ENCODE measurements around the gene SPON1. TPM values are rescaled to one million over a fixed set of nuclear protein-coding genes. Genes with fewer than 3 reads are reported as not detected.

The SPON1 gene
- total RNA-seq, 1 experiment from 2014 or later: 0.10 TPM

DNA sequence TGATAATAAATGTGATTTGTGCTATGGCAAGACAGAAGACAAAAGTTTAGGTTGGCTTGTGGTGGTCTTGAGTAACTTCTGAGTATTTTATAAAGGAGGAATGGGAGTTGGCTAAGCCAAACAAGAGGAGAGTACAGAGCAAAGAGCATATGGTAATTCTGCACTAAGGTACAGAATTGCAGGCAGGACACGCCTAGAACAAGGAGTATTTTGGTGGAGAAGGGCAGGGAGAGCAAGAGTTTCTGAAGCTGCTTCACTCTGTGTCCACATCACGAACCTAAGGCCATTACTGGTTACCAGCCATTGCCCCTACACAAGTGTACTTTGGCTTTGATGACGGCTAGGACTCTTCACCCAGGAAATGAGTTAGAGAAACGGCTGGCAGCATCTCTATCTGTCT lies 170.9 kb downstream of the SPON1 start:
- ChIA-PET POLR2A (no interaction called here), CTCF (no interaction called here)
- Histone ChIP-seq H3K4me3 (ENCODE audit: low read depth in 2 of 2, low read length in 2 of 2) (no peak overlapping the region), H3K9me3 (ENCODE audit: control insufficient read depth, insufficient read depth, low read depth, low read length) (no peaks in the 10 kb centered on the region), H3K27me3 (ENCODE audit: control insufficient read depth, insufficient read depth, low read length) (no peaks in the 10 kb centered on the region), H3K4me1 (ENCODE audit: control insufficient read depth, insufficient read depth, low read length) (no peaks in the 10 kb centered on the region), H3K36me3 (ENCODE audit: control insufficient read depth, insufficient read depth, low read length) (no peaks in the 10 kb centered on the region), H3K27ac (ENCODE audit: low read length) (no peak overlapping the region)
- in situ Hi-C loops (cut with HindIII; ENCODE audit: low pct_unique_long_range_greater_than_20kb, low sequenced_read_pairs) (no loop called here), intact Hi-C loops (cut with micrococcal nuclease; ENCODE audit: unreplicated experiment) (no loop called here)
- TF ChIP-seq, protein P1, sequence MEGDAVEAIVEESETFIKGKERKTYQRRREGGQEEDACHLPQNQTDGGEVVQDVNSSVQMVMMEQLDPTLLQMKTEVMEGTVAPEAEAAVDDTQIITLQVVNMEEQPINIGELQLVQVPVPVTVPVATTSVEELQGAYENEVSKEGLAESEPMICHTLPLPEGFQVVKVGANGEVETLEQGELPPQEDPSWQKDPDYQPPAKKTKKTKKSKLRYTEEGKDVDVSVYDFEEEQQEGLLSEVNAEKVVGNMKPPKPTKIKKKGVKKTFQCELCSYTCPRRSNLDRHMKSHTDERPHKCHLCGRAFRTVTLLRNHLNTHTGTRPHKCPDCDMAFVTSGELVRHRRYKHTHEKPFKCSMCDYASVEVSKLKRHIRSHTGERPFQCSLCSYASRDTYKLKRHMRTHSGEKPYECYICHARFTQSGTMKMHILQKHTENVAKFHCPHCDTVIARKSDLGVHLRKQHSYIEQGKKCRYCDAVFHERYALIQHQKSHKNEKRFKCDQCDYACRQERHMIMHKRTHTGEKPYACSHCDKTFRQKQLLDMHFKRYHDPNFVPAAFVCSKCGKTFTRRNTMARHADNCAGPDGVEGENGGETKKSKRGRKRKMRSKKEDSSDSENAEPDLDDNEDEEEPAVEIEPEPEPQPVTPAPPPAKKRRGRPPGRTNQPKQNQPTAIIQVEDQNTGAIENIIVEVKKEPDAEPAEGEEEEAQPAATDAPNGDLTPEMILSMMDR (IDR thresholded peaks at IDR 0.05): no peak
- TF ChIP-seq SIN3A (IDR thresholded peaks at IDR 0.05; ENCODE audit: borderline replicate concordance, insufficient read depth, low read depth, low read length) (no peak), TCF7L2 (IDR thresholded peaks at IDR 0.05; ENCODE audit: low read depth, low read length) (no peak), POLR2AphosphoS5 (IDR thresholded peaks at IDR 0.05; ENCODE audit: low read depth, low read length) (no peak)
- TF ChIP-seq, protein P2, sequence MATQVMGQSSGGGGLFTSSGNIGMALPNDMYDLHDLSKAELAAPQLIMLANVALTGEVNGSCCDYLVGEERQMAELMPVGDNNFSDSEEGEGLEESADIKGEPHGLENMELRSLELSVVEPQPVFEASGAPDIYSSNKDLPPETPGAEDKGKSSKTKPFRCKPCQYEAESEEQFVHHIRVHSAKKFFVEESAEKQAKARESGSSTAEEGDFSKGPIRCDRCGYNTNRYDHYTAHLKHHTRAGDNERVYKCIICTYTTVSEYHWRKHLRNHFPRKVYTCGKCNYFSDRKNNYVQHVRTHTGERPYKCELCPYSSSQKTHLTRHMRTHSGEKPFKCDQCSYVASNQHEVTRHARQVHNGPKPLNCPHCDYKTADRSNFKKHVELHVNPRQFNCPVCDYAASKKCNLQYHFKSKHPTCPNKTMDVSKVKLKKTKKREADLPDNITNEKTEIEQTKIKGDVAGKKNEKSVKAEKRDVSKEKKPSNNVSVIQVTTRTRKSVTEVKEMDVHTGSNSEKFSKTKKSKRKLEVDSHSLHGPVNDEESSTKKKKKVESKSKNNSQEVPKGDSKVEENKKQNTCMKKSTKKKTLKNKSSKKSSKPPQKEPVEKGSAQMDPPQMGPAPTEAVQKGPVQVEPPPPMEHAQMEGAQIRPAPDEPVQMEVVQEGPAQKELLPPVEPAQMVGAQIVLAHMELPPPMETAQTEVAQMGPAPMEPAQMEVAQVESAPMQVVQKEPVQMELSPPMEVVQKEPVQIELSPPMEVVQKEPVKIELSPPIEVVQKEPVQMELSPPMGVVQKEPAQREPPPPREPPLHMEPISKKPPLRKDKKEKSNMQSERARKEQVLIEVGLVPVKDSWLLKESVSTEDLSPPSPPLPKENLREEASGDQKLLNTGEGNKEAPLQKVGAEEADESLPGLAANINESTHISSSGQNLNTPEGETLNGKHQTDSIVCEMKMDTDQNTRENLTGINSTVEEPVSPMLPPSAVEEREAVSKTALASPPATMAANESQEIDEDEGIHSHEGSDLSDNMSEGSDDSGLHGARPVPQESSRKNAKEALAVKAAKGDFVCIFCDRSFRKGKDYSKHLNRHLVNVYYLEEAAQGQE (IDR thresholded peaks at IDR 0.05; ENCODE audit: insufficient read depth in 1 of 2, low read depth in 2 of 2, low read length in 1 of 2): no peak
- ATAC-seq: no peak
- DNase-seq (ENCODE audit: low read depth, low spot score): no peak
- BruUV-seq (replicated peaks): no TSS peak

DNA sequence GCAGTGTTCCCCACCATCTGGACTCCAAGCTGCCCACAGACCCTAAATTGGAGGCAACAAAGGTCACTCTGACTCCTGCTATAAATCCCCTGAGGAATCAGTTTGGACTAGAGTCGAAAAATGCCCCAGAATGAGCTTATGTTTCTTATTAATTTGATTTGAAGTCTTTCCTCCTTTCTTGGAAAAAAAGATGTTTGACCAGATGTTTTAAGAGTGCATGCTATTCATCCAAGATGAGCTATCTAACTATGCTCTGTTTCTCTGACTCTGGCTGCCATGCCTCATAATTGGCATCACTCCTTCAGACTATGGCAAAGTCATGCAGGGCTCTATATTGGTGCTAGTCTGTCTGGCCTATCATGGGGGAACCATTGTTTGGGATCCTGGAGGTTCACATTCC lies 174.0 kb downstream of the SPON1 start:
- H3K27me3 ChIP-seq (ENCODE audit: control insufficient read depth, insufficient read depth, low read length): no peaks in the 10 kb centered on the region
- H3K27ac ChIP-seq (ENCODE audit: low read length): no peak overlapping the region
- in situ Hi-C loops (cut with HindIII; ENCODE audit: low pct_unique_long_range_greater_than_20kb, low sequenced_read_pairs): no loop called here
- no peak for DNase-seq (ENCODE audit: low read depth, low spot score)
- no peaks in the 10 kb centered on the region for H3K36me3 ChIP-seq (ENCODE audit: control insufficient read depth, insufficient read depth, low read length)
- no TSS peak for BruUV-seq (replicated peaks)
- CTCF ChIA-PET: no interaction called here
- no peak overlapping the region for H3K4me3 ChIP-seq (ENCODE audit: low read depth in 2 of 2, low read length in 2 of 2)
- no peak for ATAC-seq
- no peaks in the 10 kb centered on the region for H3K9me3 ChIP-seq (ENCODE audit: control insufficient read depth, insufficient read depth, low read depth, low read length)
- no peaks in the 10 kb centered on the region for H3K4me1 ChIP-seq (ENCODE audit: control insufficient read depth, insufficient read depth, low read length)
- intact Hi-C loops (cut with micrococcal nuclease; ENCODE audit: unreplicated experiment): no loop called here
- TF ChIP-seq, protein P2 (IDR thresholded peaks at IDR 0.05; ENCODE audit: insufficient read depth in 1 of 2, low read depth in 2 of 2, low read length in 1 of 2): no peak
- TF ChIP-seq, protein P1 (IDR thresholded peaks at IDR 0.05): no peak
- TF ChIP-seq TCF7L2 (IDR thresholded peaks at IDR 0.05; ENCODE audit: low read depth, low read length): no peak
- TF ChIP-seq POLR2AphosphoS5 (IDR thresholded peaks at IDR 0.05; ENCODE audit: low read depth, low read length): no peak
- TF ChIP-seq SIN3A (IDR thresholded peaks at IDR 0.05; ENCODE audit: borderline replicate concordance, insufficient read depth, low read depth, low read length): no peak
- POLR2A ChIA-PET: no interaction called here
